Stimulated activated memory B cell treated with anti-CD40 and anti-IgM and Interleukin-4, amounts not matched to agents 10 μg/mL and 1 μg/mL and 100 μg/mL, for 72 hours (primary cell): ENCODE data around the gene FAM9C.
A peak's percentile ranks its signal among the peaks of the same experiment; 100 is the strongest.
"Not testable (repeated sequence)": the region's sequence is repeated elsewhere in the genome, so short reads cannot be mapped to it uniquely, and the experiment has no call there.

ENCODE experiments used
- ATAC-seq: fragments of 150-1000 bp; cut with Tn5 transposase; 2 replicates; pipeline ENCODE4 v1.10.0; 2021
- H3K27ac Mint-ChIP-seq: one replicate; pipeline ENCODE4 v1.8.0; 2022; ENCODE audit warnings: mild to moderate bottlenecking, mixed read lengths
- H3K27me3 Mint-ChIP-seq: one replicate; pipeline ENCODE4 v1.8.0; 2022; ENCODE audit warnings: mixed read lengths
- H3K36me3 Mint-ChIP-seq: one replicate; pipeline ENCODE4 v1.8.0; 2022; ENCODE audit warnings: mixed read lengths
- H3K4me1 Mint-ChIP-seq: one replicate; pipeline ENCODE4 v1.8.0; 2022; ENCODE audit warnings: mixed read lengths
- H3K4me3 Mint-ChIP-seq: one replicate; pipeline ENCODE4 v1.8.0; 2022; ENCODE audit warnings: mild to moderate bottlenecking, moderate library complexity, mixed read lengths
- H3K9me3 Mint-ChIP-seq: one replicate; pipeline ENCODE4 v1.8.0; 2022; ENCODE audit warnings: mixed read lengths

FAM9C gene

DNA sequence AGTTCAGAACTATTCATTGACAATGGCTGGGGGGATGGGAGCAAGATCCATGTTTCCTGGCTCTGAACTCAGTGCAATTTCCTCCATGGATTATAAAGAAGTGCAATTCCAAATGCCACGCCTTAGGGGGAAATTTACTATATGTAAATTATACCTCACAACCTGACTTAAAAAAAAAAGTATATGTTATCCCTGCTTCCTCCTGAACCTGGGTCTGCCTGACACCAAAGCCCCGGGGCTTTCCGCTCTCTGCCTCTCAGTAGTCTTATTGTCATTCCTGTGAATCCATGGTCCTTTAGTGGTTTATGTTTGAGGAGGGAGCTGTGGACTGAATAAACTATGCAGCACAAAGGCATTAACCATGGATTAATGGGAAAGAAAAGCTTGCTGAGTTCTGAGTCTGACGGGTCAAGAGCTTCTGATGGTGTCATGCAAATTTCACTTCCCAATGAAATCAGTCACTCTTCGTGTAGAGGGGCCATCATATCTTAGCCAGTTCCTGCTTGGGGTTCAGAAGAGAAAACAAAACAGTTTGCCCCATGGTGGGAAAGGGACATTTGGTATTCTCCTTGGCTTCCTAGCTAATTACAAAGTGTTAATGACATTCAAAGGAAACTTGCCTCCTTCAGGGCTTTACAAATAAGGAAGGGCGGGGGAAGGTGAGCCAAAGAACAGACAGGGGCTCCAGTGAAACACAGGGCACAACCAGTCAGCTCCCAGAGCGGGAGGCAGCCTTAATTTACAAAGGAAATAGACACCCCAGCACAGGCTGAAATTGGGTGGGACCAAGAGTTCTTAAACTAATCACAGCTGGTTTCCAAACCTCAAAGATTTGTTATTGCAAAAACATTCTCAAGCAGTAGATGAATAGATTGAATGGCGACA, 14.3 kb downstream of the FAM9C start:
- Mint-ChIP-seq H3K27me3 (no peaks in the 10 kb centered on the region), H3K36me3 (no peaks in the 10 kb centered on the region), H3K4me1 (peaks cover 38% of the 10 kb centered on the region), H3K9me3 (no peaks in the 10 kb centered on the region), H3K4me3 (peak overlapping the region; percentile 63), H3K27ac (peak overlapping the region; percentile 84)
- no peak for ATAC-seq

DNA sequence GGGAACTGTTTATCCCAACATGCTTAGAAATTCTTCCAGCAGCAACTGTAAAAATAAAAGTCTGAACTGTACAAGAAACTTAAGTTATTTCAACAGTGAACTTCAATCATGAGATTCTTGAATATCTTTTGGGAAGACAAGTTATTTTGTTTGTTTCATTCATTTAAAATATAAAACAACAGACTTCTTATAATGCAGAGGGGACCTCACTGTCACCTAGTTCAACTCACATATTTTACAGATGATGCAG, 14.9 kb downstream of the FAM9C start:
- H3K36me3 Mint-ChIP-seq: no peaks in the 10 kb centered on the region
- ATAC-seq: no peak
- no peaks in the 10 kb centered on the region for H3K9me3 Mint-ChIP-seq
- no peak overlapping the region for H3K4me3 Mint-ChIP-seq
- peak overlapping the region; percentile 84 for H3K27ac Mint-ChIP-seq
- H3K4me1 Mint-ChIP-seq: peaks cover 44% of the 10 kb centered on the region
- no peaks in the 10 kb centered on the region for H3K27me3 Mint-ChIP-seq

GRCh38 chrX:13028871-13029636, 15.4 kb downstream of the FAM9C start:
- Mint-ChIP-seq H3K9me3 (no peaks in the 10 kb centered on the region), H3K36me3 (no peaks in the 10 kb centered on the region), H3K27ac (peak overlapping the region; percentile 84), H3K27me3 (no peaks in the 10 kb centered on the region), H3K4me3 (no peak overlapping the region), H3K4me1 (peaks cover 41% of the 10 kb centered on the region)
- ATAC-seq: no peak

DNA sequence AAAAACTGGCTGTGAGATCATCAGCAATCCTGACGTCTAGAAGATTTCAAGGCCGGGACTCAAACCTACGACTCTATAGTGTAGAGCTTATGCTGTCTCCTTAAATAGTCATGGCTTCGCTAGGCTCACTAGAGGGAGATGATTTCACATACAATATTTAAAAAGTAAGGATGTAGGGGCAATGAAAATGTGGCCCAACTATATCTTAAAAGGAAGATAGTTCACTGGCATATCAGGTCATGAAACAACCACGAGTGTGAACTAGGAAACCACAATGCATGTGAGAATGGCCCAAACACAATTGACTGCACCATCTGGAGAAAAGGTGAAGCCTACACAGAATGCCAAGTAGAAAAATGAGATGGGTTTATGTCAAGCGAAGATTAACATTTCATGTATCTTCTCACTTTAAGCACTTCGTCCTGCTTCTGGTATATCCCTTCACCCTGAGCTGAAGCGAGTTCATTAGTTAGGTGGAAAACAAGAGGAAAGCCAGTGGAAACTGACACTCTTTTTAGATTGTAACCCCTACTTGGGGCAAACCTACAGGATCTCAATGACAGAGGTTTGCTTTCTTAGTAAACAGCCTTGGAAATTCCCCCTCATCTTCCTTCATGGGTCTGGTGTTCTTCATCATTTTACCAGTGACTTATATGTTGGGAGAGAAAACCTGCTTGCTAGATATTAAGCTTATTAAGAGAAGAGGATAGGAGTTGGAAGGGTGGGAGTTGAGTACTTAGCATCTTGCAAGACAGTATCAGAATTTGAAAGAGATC, 17.4 kb downstream of the FAM9C start:
- H3K4me3 Mint-ChIP-seq: no peak overlapping the region
- H3K27ac Mint-ChIP-seq: peak overlapping the region; percentile 85
- H3K4me1 Mint-ChIP-seq: peaks cover 57% of the 10 kb centered on the region
- H3K9me3 Mint-ChIP-seq: no peaks in the 10 kb centered on the region
- no peaks in the 10 kb centered on the region for H3K36me3 Mint-ChIP-seq
- H3K27me3 Mint-ChIP-seq: no peaks in the 10 kb centered on the region
- no peak for ATAC-seq

DNA sequence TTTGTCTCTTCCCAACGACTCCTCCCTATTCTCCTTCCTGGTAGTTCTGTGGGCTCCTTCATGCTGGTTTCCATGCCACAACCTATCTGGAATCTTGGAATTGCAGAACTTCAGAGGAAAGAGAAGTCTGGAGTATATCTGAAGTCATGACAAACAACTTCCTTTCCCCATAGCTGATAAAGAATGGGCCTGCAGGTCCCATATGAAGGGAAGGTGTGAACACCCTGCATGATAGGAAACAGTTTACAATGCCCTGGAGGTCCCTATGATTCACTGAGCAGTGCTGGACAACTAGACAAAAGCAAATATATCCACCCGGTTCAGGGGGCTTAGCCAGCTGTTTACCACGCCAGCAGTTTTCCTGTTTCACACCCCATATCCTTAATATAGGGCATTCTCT, 19.4 kb downstream of the FAM9C start:
- Mint-ChIP-seq H3K36me3 (no peaks in the 10 kb centered on the region), H3K4me3 (no peak overlapping the region), H3K27ac (peak overlapping the region; percentile 85), H3K4me1 (peaks cover 51% of the 10 kb centered on the region), H3K9me3 (no peaks in the 10 kb centered on the region), H3K27me3 (no peaks in the 10 kb centered on the region)
- ATAC-seq: no peak

DNA sequence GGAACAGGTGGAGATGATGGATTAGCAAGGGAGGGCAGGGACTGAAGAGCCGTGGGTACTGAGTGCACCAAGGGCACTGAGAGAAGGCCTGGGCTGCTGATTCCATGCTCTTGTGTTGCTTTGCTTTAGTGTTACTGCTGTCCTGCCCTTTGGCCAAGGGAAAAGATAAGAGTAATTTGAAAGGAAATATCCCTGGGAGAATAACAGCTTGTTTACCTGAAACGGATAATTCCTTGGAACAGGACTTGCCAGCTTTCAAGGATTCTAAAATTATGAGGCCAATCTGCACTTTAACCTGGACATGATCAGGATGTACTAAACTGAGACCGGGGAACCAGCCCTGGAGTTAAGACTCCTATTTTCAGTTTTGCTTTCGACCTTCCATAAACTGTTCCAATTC, 20.4 kb downstream of the FAM9C start:
- Mint-ChIP-seq H3K9me3 (no peaks in the 10 kb centered on the region), H3K27me3 (no peaks in the 10 kb centered on the region), H3K4me1 (peaks cover 47% of the 10 kb centered on the region), H3K27ac (peak overlapping the region; percentile 84), H3K4me3 (no peak overlapping the region), H3K36me3 (no peaks in the 10 kb centered on the region)
- ATAC-seq: no peak

DNA sequence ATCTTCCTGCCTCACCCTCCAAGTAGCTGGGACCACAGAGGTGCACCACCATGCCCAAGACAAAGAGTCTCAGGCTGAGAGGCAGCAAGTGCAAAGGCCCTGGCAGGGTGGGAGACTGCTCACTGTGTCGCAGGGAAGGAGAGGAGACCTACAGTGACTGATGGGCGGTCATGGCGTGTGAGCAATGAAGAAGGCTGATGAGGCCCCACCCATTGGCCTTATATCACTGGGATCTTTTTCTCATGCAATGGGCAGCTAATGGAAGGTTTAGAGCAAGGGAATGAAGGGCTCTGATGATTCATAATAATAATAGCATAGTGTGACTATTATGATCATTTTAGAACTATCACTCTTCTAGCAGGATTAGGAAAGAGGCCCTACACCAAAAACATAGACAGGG, 20.9 kb downstream of the FAM9C start:
- Mint-ChIP-seq H3K9me3 (no peaks in the 10 kb centered on the region), H3K4me3 (no peak overlapping the region), H3K27ac (peak overlapping the region; percentile 84), H3K4me1 (peaks cover 47% of the 10 kb centered on the region), H3K36me3 (no peaks in the 10 kb centered on the region), H3K27me3 (no peaks in the 10 kb centered on the region)
- ATAC-seq: peak; percentile 41

DNA sequence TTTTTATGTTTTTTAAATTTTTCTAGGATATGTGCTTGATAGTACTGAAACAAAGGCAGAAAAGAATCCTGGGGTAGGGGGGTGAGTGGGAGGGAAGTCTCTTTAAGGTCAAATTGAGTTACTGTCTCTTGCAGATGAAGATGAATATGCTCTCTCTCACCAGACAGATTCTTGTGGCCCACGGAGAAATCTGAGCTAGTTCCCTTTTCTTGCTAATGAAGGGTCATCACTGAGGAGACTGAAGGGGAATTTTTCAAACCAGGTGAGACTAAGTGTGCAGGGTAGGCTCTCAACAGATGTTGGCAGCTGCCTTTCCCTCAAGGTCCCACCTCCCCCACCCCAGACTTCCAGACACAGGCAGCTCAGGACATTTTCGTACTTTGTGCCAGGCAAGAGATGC, 21.5 kb downstream of the FAM9C start:
- Mint-ChIP-seq H3K27ac (peak overlapping the region; percentile 84), H3K4me3 (no peak overlapping the region), H3K9me3 (no peaks in the 10 kb centered on the region), H3K36me3 (no peaks in the 10 kb centered on the region), H3K27me3 (no peaks in the 10 kb centered on the region), H3K4me1 (peaks cover 47% of the 10 kb centered on the region)
- ATAC-seq: peak; percentile 94

- H3K27ac Mint-ChIP-seq, ATAC-seq, H3K27me3 Mint-ChIP-seq, H3K4me3 Mint-ChIP-seq, H3K9me3 Mint-ChIP-seq, H3K36me3 Mint-ChIP-seq: not testable (repeated sequence)
- H3K4me1 Mint-ChIP-seq: peaks cover 30% of the 10 kb centered on the region
These were observed 27.7 kb downstream of the FAM9C start for GRCh38 chrX:13016731-13017130.

GRCh38 chrX:13015536-13016236, 28.7 kb downstream of the FAM9C start:
- H3K36me3 Mint-ChIP-seq: no peaks in the 10 kb centered on the region
- H3K9me3 Mint-ChIP-seq: no peaks in the 10 kb centered on the region
- H3K4me3 Mint-ChIP-seq: no peak overlapping the region
- peak overlapping the region; percentile 94 for H3K27ac Mint-ChIP-seq
- peaks cover 33% of the 10 kb centered on the region for H3K4me1 Mint-ChIP-seq
- no peaks in the 10 kb centered on the region for H3K27me3 Mint-ChIP-seq
- ATAC-seq: no peak

DNA sequence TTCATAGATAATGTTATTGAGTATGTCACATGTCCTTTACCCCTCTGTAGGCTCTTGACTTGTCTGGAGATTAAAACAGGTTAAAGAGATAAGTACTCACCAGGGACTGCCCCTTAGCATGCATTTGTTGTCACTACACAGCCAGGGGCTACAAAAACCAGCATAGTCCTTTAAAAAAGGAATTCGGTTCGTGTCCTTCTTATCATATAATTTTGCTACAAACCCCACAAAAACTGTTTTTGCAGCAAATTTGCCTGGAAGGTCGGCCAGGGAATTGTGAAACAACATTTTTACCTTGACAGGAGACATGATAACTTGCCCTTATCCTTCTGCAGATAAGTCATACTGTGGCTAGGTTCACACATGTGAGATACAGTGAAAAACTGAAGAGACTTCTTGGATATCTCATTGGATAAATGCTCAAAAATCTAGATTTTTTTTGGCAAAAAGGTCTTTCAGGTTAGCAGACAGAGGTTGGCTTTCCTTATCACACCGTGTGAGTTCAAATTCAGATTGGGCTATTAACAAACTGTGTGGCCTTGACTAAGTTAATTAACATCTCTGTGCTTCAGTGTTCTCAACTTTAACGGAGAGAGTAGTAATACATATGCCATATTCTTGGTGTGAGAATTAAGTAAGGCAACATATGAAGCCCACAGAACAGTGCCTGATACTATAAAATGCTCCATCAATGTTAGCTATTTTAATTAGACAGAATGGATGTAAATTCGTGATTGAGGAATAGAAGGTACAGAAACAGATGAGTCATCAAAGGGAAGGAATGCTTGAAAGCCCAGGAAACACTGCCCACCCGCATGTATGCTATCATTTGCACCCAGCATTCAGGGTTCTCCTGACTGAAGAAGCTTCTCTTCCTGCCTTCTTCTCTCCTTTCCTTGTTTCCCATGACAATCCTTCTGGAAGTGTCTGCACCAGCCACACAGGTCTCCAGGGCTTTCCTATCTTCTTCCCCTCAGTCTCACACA, 30.0 kb downstream of the FAM9C start:
- Mint-ChIP-seq H3K36me3 (no peaks in the 10 kb centered on the region), H3K27ac (peak overlapping the region; percentile 94), H3K4me1 (peaks cover 39% of the 10 kb centered on the region), H3K27me3 (no peaks in the 10 kb centered on the region), H3K9me3 (no peaks in the 10 kb centered on the region), H3K4me3 (no peak overlapping the region)
- peak; percentile 61 for ATAC-seq

DNA sequence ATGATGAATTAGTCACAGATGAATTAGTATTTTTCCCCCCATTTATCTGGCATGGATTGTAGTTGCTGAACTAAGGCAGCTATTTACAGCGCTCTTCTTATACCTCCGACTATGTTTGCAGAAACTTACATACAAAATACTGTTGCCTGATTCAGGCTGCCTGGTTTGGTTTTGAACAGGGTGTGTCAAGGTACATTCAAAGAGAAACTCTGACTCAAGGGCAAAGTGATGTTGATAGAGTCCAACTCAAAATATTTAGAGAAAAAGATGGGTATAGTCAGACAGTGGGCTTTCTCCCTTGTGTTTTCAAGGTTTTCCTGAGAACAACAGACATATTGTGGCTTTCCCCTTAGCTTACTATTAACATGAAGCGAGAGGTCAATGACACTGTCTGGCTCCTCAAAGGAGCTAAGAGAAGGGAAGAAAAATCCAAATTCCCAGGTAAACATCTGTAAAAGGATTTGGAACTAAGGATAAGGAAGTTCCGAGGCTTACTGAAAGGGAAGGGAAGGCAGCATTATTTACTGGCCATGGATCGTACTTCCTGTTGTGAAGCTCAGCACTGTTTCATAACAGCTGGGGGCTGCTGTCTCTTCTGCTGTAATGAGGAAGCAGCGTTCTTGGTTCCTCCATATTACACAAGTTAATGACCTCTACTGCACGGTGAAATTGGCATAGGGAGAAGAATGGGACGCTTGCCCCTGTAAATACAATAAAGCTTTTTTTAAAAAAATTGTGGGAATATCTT, 30.9 kb downstream of the FAM9C start:
- Mint-ChIP-seq H3K4me3 (peak overlapping the region; percentile 68), H3K9me3 (no peaks in the 10 kb centered on the region), H3K36me3 (no peaks in the 10 kb centered on the region), H3K4me1 (peaks cover 39% of the 10 kb centered on the region), H3K27ac (peak overlapping the region; percentile 94), H3K27me3 (no peaks in the 10 kb centered on the region)
- peak; percentile 94 for ATAC-seq

GRCh38 chrX:13010546-13010945, 33.9 kb downstream of the FAM9C start:
- H3K9me3 Mint-ChIP-seq: no peaks in the 10 kb centered on the region
- no peak for ATAC-seq
- no peaks in the 10 kb centered on the region for H3K36me3 Mint-ChIP-seq
- no peaks in the 10 kb centered on the region for H3K27me3 Mint-ChIP-seq
- peak overlapping the region; percentile 83 for H3K27ac Mint-ChIP-seq
- peaks cover 49% of the 10 kb centered on the region for H3K4me1 Mint-ChIP-seq
- H3K4me3 Mint-ChIP-seq: no peak overlapping the region
